Activated CD4-positive, alpha-beta T cell treated with anti-CD3 and anti-CD28 coated beads for 24 hours (primary cell): ENCODE measurements around the gene PLXNA4.

ENCODE experiments used
- DNase-seq, 2 donors: peaks; one replicate each; pipeline ENCODE4 v3.0.0-alpha.2; 2020; ENCODE audit warnings: low read depth in 2 of 2

Gene PLXNA4

GRCh38 chr7:132272763-132273371 lies 303.4 kb downstream of the PLXNA4 start:
- no peak for DNase-seq

DNA sequence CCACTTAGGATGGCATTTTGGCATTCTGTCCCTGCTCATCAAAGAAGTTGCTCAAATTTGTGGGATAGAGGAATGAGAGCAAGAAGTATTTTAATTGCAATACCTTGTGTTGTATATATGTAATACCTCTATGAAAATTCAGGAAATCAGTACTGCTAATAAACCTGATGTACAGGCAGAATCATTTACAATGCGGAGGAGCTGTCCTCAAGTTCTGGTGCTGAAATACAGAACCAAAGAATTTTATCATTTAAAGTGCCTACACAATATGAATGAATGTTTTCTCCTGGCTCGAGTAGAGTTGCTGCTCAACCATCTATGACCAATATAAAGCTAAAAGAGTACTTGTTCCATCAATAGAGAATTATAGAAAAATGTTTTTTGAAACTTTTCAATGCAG lies 305.8 kb downstream of the PLXNA4 start:
- no peak for DNase-seq

- no peak for DNase-seq
Measured at GRCh38 chr7:132269718-132270117, 306.6 kb downstream of the PLXNA4 start.

- DNase-seq, result no peak
Measured at GRCh38 chr7:132263151-132263550, 313.1 kb downstream of the PLXNA4 start.

DNA sequence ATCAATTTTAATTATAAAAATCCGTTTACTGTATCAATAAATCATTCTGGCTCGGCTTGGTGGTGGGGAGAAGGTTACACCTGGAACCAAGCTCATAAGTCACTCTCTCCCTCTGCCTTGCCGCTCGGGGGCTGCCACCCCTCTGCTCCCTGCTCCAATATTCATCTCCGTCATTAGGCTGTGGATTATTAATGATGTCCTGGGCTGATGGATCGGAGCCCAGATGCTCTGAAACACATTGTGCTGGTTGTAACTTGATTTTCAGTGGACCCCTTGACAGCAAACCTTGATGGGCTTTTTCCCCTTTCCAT lies 314.2 kb downstream of the PLXNA4 start:
- DNase-seq, result no peak

- DNase-seq, result no peak
Measured at GRCh38 chr7:132261327-132262159, 314.7 kb downstream of the PLXNA4 start.

DNA sequence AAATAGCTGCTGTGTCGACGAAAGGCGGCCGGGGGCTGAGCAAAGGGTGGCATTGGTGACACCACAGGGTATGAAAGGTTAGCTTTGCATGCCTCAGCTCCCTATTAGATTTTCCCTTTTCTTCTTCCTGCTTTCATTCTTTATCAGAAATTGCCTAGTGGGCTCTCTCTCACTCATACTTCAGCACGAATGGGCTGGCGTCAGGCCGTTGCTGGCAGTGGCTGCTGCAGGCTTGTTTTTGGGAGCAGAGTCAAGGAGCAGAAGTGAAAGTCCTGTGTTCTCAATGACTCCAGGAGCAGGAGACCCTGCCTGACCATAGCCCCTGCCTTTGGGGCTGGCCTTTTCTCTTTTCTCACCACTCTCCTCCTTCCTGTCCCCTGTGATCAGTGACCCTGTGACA lies 318.0 kb downstream of the PLXNA4 start:
- no peak for DNase-seq

- DNase-seq, result no peak
Measured at GRCh38 chr7:132257253-132257652, 319.0 kb downstream of the PLXNA4 start.

- no peak for DNase-seq
Measured at GRCh38 chr7:132256721-132257212, 319.5 kb downstream of the PLXNA4 start.

GRCh38 chr7:132255898-132256297 lies 320.4 kb downstream of the PLXNA4 start:
- no peak for DNase-seq

DNA sequence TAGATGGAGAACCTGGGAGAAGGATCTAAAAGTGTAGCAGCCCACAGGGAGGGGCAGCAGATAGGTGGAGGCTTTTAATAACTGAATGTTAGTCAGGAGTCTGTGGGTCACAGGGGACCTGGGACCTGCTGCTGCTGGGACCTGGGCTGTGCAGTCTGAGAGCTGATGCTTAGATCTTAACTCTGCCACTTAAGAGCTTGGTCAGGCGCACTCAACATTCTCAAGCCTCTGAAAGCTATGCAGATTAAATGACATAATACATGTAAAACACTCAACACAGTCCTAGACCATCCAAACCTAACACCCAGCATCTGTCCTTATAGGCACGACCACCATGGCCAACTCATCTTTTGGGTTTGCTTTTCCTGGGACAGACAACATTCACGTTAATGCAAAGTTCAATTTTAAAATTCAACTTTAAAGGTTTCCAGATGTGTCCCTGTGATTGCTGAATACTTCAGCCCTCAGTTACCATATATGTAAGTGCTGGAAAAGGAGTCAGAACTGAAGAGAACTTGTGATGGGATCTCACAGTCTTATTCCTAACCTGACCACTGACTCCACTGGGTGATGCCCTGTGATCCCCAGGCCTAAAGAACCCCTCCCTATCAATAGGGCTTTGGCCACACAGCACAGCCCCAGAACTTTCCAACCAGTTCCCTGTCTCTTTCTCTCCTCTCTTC lies 321.0 kb downstream of the PLXNA4 start:
- no peak for DNase-seq

DNA sequence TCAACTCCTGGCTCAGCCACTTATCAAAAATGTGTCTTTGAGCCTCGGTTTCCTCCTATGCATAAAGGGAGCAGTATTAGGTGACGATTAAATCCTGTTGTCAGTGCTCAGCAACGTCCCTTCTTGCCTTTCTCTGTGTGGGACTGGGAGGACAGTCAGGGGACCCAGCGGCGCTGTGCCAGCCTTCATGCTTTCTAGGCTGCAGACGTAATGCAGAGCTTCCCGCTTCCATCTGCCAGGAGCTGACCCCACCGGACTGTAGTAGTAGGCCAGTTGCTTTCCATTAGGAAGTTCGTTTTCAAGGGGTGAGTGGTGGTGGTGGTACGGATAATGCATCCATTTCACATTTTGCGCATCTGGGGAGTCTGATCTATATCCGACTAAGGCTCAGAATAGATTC lies 321.8 kb downstream of the PLXNA4 start:
- no peak for DNase-seq

GRCh38 chr7:132252793-132253100 lies 323.5 kb downstream of the PLXNA4 start:
- no peak for DNase-seq

GRCh38 chr7:132251327-132251659 lies 325.0 kb downstream of the PLXNA4 start:
- no peak for DNase-seq

GRCh38 chr7:132250480-132251326 lies 325.6 kb downstream of the PLXNA4 start:
- no peak for DNase-seq

DNA sequence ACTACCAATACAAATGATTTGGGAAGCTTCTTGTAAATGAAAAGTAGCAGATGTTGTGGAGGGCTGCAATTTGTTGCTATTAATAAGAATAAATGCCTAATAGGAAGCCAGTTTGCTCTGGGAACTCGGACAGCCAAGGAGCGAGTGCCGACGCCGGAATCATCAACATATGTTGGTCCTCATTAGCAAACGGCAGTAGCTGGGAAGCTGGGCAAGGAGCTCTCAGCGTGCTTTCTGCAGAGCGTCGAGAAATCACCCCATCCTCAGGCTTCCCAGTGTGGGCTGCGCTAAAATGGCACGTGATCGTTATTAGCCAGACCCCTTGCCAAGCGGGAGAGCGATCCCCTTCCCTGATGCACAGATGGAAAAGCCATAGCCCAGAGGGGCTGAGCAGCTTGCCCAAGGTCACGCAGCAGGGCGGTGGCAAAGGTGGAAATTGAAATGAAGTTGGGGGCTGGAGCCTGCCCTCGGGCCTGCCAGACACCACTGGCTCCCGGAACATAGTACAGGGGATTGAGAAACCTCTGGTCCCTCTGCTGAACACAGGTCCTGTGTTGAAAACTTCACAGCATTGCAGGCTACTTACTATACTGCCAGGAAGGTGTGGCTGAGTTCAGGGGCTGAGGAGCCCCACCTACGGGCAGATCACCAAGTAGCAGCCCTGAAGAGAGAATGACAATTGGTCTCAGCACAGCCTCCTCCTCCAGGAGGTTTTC lies 326.9 kb downstream of the PLXNA4 start:
- no peak for DNase-seq

DNA sequence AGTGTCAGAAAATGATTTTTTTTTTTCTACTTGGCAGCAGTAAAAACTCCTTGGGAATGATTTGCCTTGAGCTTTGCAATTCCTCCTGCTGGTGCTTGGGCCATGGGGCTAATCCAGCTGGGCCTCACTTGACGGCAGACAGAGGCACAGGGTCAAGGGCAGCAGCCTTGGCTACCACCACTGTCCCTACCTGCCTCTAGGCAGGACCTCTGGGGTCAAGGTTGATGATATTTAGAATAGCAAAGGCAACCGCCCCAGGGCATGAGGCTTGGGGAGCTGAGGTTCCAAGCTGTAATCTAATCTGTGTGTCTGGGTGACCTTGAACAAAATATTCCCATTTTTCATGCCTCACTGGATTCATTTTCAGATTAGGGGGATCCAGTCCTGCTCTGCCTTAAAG lies 327.4 kb downstream of the PLXNA4 start:
- no peak for DNase-seq

- no peak for DNase-seq
Measured at GRCh38 chr7:132247995-132248618, 328.2 kb downstream of the PLXNA4 start.

GRCh38 chr7:132246591-132246990 lies 329.7 kb downstream of the PLXNA4 start:
- no peak for DNase-seq

- no peak for DNase-seq
Measured at GRCh38 chr7:132245539-132245938, 330.7 kb downstream of the PLXNA4 start.

- DNase-seq, result no peak
Measured at GRCh38 chr7:132244903-132245480, 331.3 kb downstream of the PLXNA4 start.
